HG03095 (cell line): Measurements from ENCODE around the gene RAC2.

Source experiments
- ATAC-seq: cut with Tn5 transposase; IDR thresholded peaks from one replicate; pipeline ENCODE4 v1.9.1; 2021; ENCODE audit warnings: moderate library complexity; ENCODE audit not compliant: unreplicated experiment

The RAC2 gene

GRCh38 chr22:37192204-37192603 lies 51.9 kb downstream of the RAC2 start:
- no peak for ATAC-seq

GRCh38 chr22:37190262-37190780 lies 53.7 kb downstream of the RAC2 start:
- ATAC-seq, result no peak

GRCh38 chr22:37188901-37189466 lies 55.1 kb downstream of the RAC2 start:
- ATAC-seq, result no peak

- no peak for ATAC-seq
Measured at GRCh38 chr22:37187891-37188761, 55.9 kb downstream of the RAC2 start, which contains the start of gene C1QTNF6. TSS of gene C1QTNF6 (minus strand) at chr22:37188247. CDS start at chr22:37188213, 34 bp downstream.

- ATAC-seq, result no peak
Measured at GRCh38 chr22:37187552-37187890, 56.5 kb downstream of the RAC2 start.

GRCh38 chr22:37186997-37187522 lies 57.0 kb downstream of the RAC2 start:
- no peak for ATAC-seq

- no peak for ATAC-seq
Measured at GRCh38 chr22:37186228-37186996, 57.7 kb downstream of the RAC2 start.

- no peak for ATAC-seq
Measured at GRCh38 chr22:37185646-37186227, 58.3 kb downstream of the RAC2 start.

GRCh38 chr22:37184816-37185541 lies 59.1 kb downstream of the RAC2 start:
- no peak for ATAC-seq

GRCh38 chr22:37184380-37184755 lies 59.7 kb downstream of the RAC2 start:
- no peak for ATAC-seq

- no peak for ATAC-seq
Measured at GRCh38 chr22:37183432-37184379, 60.4 kb downstream of the RAC2 start.

- no peak for ATAC-seq
Measured at GRCh38 chr22:37182949-37183245, 61.2 kb downstream of the RAC2 start.

- ATAC-seq, result no peak
Measured at GRCh38 chr22:37182101-37182948, 61.7 kb downstream of the RAC2 start.

GRCh38 chr22:37181681-37182080 lies 62.4 kb downstream of the RAC2 start:
- ATAC-seq, result no peak

- ATAC-seq, result no peak
Measured at GRCh38 chr22:37180531-37181231, 63.4 kb downstream of the RAC2 start.

- ATAC-seq, result no peak
Measured at GRCh38 chr22:37179622-37180420, 64.2 kb downstream of the RAC2 start.

- ATAC-seq, result no peak
Measured at GRCh38 chr22:37179126-37179470, 65.0 kb downstream of the RAC2 start.
